Trophoblast cell (in vitro differentiated cells and primary cell): Measurements from ENCODE around the gene DQX1.

Source experiments
- DNase-seq, 2 donors: peaks; one replicate each; pipeline ENCODE4 v3.0.0-alpha.2; 2016
- H2AFZ ChIP-seq: 2 replicates; pipeline ENCODE4 v1.6.1; 2013; ENCODE audit warnings: low read length, moderate library complexity, mild to moderate bottlenecking; ENCODE audit not compliant: insufficient read depth, poor library complexity
- H2AK5ac ChIP-seq: 2 replicates; pipeline ENCODE4 v1.6.1; 2013; ENCODE audit warnings: mild to moderate bottlenecking, low read length
- H2BK120ac ChIP-seq: 2 replicates; pipeline ENCODE4 v1.6.1; 2013; ENCODE audit warnings: low read length, mild to moderate bottlenecking, moderate library complexity; ENCODE audit not compliant: insufficient read depth, poor library complexity
- H2BK12ac ChIP-seq: 2 replicates; pipeline ENCODE4 v1.6.1; 2013; ENCODE audit warnings: mild to moderate bottlenecking, low read length, moderate library complexity
- H2BK5ac ChIP-seq: 2 replicates; pipeline ENCODE4 v1.6.1; 2013; ENCODE audit warnings: low read length, low read depth, moderate library complexity, mild to moderate bottlenecking; ENCODE audit not compliant: poor library complexity
- H3K14ac ChIP-seq: 2 replicates; pipeline ENCODE4 v1.6.1; 2013; ENCODE audit warnings: mild to moderate bottlenecking, low read length
- H3K18ac ChIP-seq: 2 replicates; pipeline ENCODE4 v1.6.1; 2013; ENCODE audit warnings: mild to moderate bottlenecking, low read length
- H3K23ac ChIP-seq: 2 replicates; pipeline ENCODE4 v1.6.1; 2013; ENCODE audit warnings: low read length
- H3K27ac ChIP-seq: 2 replicates; pipeline ENCODE4 v1.5.1; 2013; ENCODE audit warnings: low read depth, mild to moderate bottlenecking, inconsistent platforms, low read length, moderate library complexity
- H3K27me3 ChIP-seq: 2 replicates; pipeline ENCODE4 v1.6.1; 2013; ENCODE audit warnings: inconsistent platforms, mild to moderate bottlenecking, low read length, moderate library complexity; ENCODE audit not compliant: insufficient read depth
- H3K36me3 ChIP-seq, 2 experiments: 1 replicate in 1 of 2; 2 replicates in 1 of 2; pipeline ENCODE4 v1.6.1; 2013; ENCODE audit warnings: low read length in 2 of 2, mild to moderate bottlenecking in 2 of 2, moderate library complexity in 1 of 2; ENCODE audit not compliant: insufficient read depth in 2 of 2, control insufficient read depth in 1 of 2
- H3K4ac ChIP-seq: 2 replicates; pipeline ENCODE4 v1.6.1; 2013; ENCODE audit warnings: low read depth, mild to moderate bottlenecking, low read length, moderate library complexity
- H3K4me1 ChIP-seq, 2 experiments: 1 replicate in 1 of 2; 2 replicates in 1 of 2; pipeline ENCODE4 v1.6.1; 2013; ENCODE audit warnings: low read length in 2 of 2, mild to moderate bottlenecking in 2 of 2, moderate library complexity in 1 of 2; ENCODE audit not compliant: insufficient read depth in 2 of 2, control insufficient read depth in 1 of 2
- H3K4me2 ChIP-seq: 2 replicates; pipeline ENCODE4 v1.6.1; 2013; ENCODE audit warnings: inconsistent platforms, mild to moderate bottlenecking, low read length, moderate library complexity
- H3K4me3 ChIP-seq: 2 replicates; pipeline ENCODE4 v1.5.1; 2013; ENCODE audit warnings: mild to moderate bottlenecking, low read depth, low read length, inconsistent platforms
- H3K79me1 ChIP-seq: one replicate; pipeline ENCODE4 v1.6.1; 2013; ENCODE audit warnings: low read length
- H3K79me2 ChIP-seq: 2 replicates; pipeline ENCODE4 v1.6.1; 2013; ENCODE audit warnings: low read length, mild to moderate bottlenecking; ENCODE audit not compliant: control insufficient read depth, insufficient read depth, poor library complexity
- H3K9ac ChIP-seq: 2 replicates; pipeline ENCODE4 v1.6.1; 2013; ENCODE audit warnings: mild to moderate bottlenecking, low read length
- H3K9me3 ChIP-seq: 2 replicates; pipeline ENCODE4 v1.6.1; 2013; ENCODE audit warnings: low read depth, mild to moderate bottlenecking, control low read depth, inconsistent platforms, low read length; ENCODE audit not compliant: insufficient read depth
- H4K12ac ChIP-seq: 2 replicates; pipeline ENCODE4 v1.6.1; 2013; ENCODE audit warnings: low read depth, mild to moderate bottlenecking, low read length, moderate library complexity
- H4K8ac ChIP-seq: 2 replicates; pipeline ENCODE4 v1.6.1; 2013; ENCODE audit warnings: low read depth, mild to moderate bottlenecking, low read length, moderate library complexity
- H4K91ac ChIP-seq: one replicate; pipeline ENCODE4 v1.6.1; 2013; ENCODE audit warnings: low read depth, mild to moderate bottlenecking, low read length, moderate library complexity
- WGBS: extraction: QIAGEN DNeasy Blood & Tissue Kit; methylation state at CpG from one replicate; pipeline ENCODE4 v1.1.7; 2013; ENCODE audit warnings: missing lambda C conversion rate; ENCODE audit not compliant: insufficient read length, insufficient coverage; ENCODE audit errors: extremely low coverage; 5-methylcytosine and 5-hydroxymethylcytosine counted together

The DQX1 gene

GRCh38 chr2:74538881-74539339, 12.9 kb upstream of the DQX1 start:
- no peaks in the 10 kb centered on the region for H3K79me1 ChIP-seq
- no peak overlapping the region for H3K4ac ChIP-seq
- H3K23ac ChIP-seq, result no peak overlapping the region
- H2BK5ac ChIP-seq, result no peak overlapping the region
- no peak overlapping the region for H3K4me3 ChIP-seq
- H3K14ac ChIP-seq, result no peak overlapping the region
- no peaks in the 10 kb centered on the region for H3K27me3 ChIP-seq
- H3K4me1 ChIP-seq, result no peaks in the 10 kb centered on the region
- no peaks in the 10 kb centered on the region for H3K79me2 ChIP-seq
- H4K12ac ChIP-seq, result no peak overlapping the region
- H3K27ac ChIP-seq, result no peak overlapping the region
- no CpG with 5 or more reads among the region's 7 CpGs for WGBS
- H4K8ac ChIP-seq, result no peak overlapping the region
- H3K36me3 ChIP-seq, result peaks cover 0 to 4% of the 10 kb centered on the region in 2 experiments
- no peak overlapping the region for H2AFZ ChIP-seq
- H2BK12ac ChIP-seq, result no peak overlapping the region
- H3K9ac ChIP-seq, result no peak overlapping the region
- no peak overlapping the region for H4K91ac ChIP-seq
- no peak for DNase-seq
- no peak overlapping the region for H3K18ac ChIP-seq
- no peaks in the 10 kb centered on the region for H3K9me3 ChIP-seq
- no peak overlapping the region for H3K4me2 ChIP-seq
- no peak overlapping the region for H2AK5ac ChIP-seq
- H2BK120ac ChIP-seq, result no peak overlapping the region

DNA sequence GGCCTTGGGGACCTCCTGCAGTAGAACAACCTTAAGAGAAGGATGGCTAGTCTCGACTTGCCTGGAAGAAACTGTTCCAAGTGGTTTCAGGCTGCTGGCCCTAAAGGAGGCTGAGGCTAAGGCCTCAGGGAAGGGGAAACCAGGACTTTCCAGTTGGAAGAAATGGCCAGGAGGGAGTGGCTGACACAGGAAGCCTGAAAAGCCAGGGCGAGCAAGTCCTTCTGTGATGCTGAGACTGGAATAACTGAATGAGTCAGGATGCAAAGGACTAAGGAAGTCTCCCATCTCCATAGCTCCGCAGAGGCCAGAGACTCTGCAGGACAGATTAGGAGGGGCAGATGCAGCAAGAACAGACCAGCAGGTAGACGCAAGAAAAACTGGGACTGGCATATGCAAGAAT, 11.1 kb upstream of the DQX1 start:
- no peak for DNase-seq
- Histone ChIP-seq H3K23ac (no peak overlapping the region), H2BK5ac (no peak overlapping the region), H3K27me3 (no peaks in the 10 kb centered on the region), H3K14ac (no peak overlapping the region), H3K27ac (no peak overlapping the region), H3K4me1 (no peaks in the 10 kb centered on the region), H4K8ac (no peak overlapping the region), H2BK120ac (no peak overlapping the region), H3K4ac (no peak overlapping the region), H3K9me3 (no peaks in the 10 kb centered on the region), H3K4me2 (no peak overlapping the region), H4K12ac (no peak overlapping the region), H3K36me3 (peaks cover 8 to 13% of the 10 kb centered on the region in 2 experiments), H2BK12ac (no peak overlapping the region), H4K91ac (no peak overlapping the region), H3K18ac (no peak overlapping the region), H3K79me2 (no peaks in the 10 kb centered on the region), H3K79me1 (no peaks in the 10 kb centered on the region), H3K4me3 (no peak overlapping the region), H2AFZ (no peak overlapping the region), H3K9ac (no peak overlapping the region), H2AK5ac (no peak overlapping the region)
- WGBS, result no CpG with 5 or more reads among the region's 4 CpGs

DNA sequence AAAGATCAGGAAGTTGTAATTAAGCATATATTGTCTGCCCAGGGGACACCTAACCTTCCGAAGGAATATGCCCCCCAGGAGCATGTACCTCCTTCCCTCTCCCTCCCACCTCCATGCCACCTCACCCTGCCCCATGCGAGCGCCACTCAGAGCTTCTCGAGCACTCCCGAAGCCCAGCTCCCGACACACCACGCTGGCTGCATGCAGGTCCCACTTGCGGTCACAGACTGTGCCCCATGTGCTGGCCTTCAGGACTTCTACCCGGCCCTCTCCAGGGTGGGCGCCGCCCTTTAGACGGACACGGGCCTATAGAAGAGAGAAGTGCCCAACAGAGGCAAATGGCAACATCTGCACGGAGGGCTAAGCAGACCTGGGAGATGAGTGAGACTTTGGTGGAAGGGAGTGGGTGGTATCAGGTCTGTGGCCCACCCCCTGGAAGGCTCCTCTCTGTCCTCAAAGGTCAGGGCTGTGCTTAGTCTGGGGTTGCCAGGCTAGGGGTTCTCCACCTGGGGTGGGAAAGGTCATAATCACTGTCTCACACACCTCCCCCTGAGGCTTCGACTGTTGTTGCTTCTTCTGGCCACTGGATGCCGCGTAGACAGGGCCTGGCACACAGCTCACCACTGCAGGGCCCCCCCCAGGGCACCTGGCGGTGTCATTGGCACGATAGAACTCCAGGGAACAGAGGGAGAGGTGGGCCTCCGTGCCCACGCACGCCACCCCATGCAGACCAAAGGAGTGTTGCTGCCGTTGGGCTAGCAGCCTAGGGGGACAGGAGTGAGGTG, 10.3 kb upstream of the DQX1 start:
- no peak overlapping the region for H3K9ac ChIP-seq
- no peak overlapping the region for H2AFZ ChIP-seq
- no peaks in the 10 kb centered on the region for H3K4me1 ChIP-seq
- H2AK5ac ChIP-seq, result no peak overlapping the region
- H3K18ac ChIP-seq, result no peak overlapping the region
- no peak overlapping the region for H4K8ac ChIP-seq
- DNase-seq, result no peak
- H3K36me3 ChIP-seq, result peaks cover 12 to 17% of the 10 kb centered on the region in 2 experiments
- no peak overlapping the region for H3K27ac ChIP-seq
- no peak overlapping the region for H3K4me2 ChIP-seq
- H2BK12ac ChIP-seq, result no peak overlapping the region
- H3K79me2 ChIP-seq, result no peaks in the 10 kb centered on the region
- no peak overlapping the region for H3K14ac ChIP-seq
- H3K79me1 ChIP-seq, result no peaks in the 10 kb centered on the region
- H3K4me3 ChIP-seq, result no peak overlapping the region
- H2BK5ac ChIP-seq, result no peak overlapping the region
- no peak overlapping the region for H3K23ac ChIP-seq
- H3K4ac ChIP-seq, result no peak overlapping the region
- H2BK120ac ChIP-seq, result no peak overlapping the region
- no peak overlapping the region for H4K91ac ChIP-seq
- no peaks in the 10 kb centered on the region for H3K27me3 ChIP-seq
- no CpG with 5 or more reads among the region's 23 CpGs for WGBS
- no peaks in the 10 kb centered on the region for H3K9me3 ChIP-seq
- no peak overlapping the region for H4K12ac ChIP-seq

GRCh38 chr2:74535440-74535965, 9.5 kb upstream of the DQX1 start:
- Histone ChIP-seq H3K79me1 (no peaks in the 10 kb centered on the region), H3K4ac (no peak overlapping the region), H4K91ac (no peak overlapping the region), H3K9ac (no peak overlapping the region), H2AK5ac (no peak overlapping the region), H3K9me3 (no peaks in the 10 kb centered on the region), H3K14ac (no peak overlapping the region), H3K4me1 (peaks cover 5% of the 10 kb centered on the region in 2 experiments), H4K8ac (no peak overlapping the region), H3K18ac (no peak overlapping the region), H3K36me3 (peaks cover 12 to 18% of the 10 kb centered on the region in 2 experiments), H3K27ac (no peak overlapping the region), H3K23ac (no peak overlapping the region), H2AFZ (no peak overlapping the region), H2BK12ac (no peak overlapping the region), H4K12ac (no peak overlapping the region), H2BK120ac (no peak overlapping the region), H3K4me3 (no peak overlapping the region), H3K4me2 (no peak overlapping the region), H3K79me2 (no peaks in the 10 kb centered on the region), H2BK5ac (no peak overlapping the region), H3K27me3 (no peaks in the 10 kb centered on the region)
- no CpG with 5 or more reads among the region's 10 CpGs for WGBS
- DNase-seq, result no peak
